Caco-2 (cell line): ENCODE data around the gene PKD1L1. TPM values are rescaled to one million over a fixed set of nuclear protein-coding genes. Genes with fewer than 3 reads are reported as not detected.

Source experiments
- BruUV-seq: library from RNA; stranded (reverse); fragments of 400-500 nt; replicated peaks from 2 replicates; lab custom pipeline; 2021; lab: Mats Ljungman, UMichigan
- CTCF ChIA-PET: fragments of 300-600 bp; sonication (Branson Sonifier 250); formaldehyde crosslinking; loops from one replicate; lab custom pipeline; 2022; ENCODE audit warnings: antibody characterized with exemption; lab: Charles Lee
- POLR2A ChIA-PET: fragments of 300-600 bp; sonication (Branson Sonifier 250); formaldehyde crosslinking; loops from one replicate; lab custom pipeline; 2022; ENCODE audit warnings: antibody characterized with exemption; lab: Charles Lee
- DNase-seq, 2 experiments: peaks; one replicate each; pipeline versions ENCODE4 v3.0.0 to v3.0.0-alpha.2; 2020 to 2022
- H3K27me3 ChIP-seq: replicated peaks from 2 replicates; pipeline ENCODE4 v1.6.0; 2011; ENCODE audit warnings: low read length; ENCODE audit not compliant: control insufficient read depth, insufficient read depth
- H3K36me3 ChIP-seq: 2 replicates; pipeline ENCODE4 v1.5.1; 2011; ENCODE audit warnings: low read length; ENCODE audit not compliant: control insufficient read depth, insufficient read depth
- H3K4me1 ChIP-seq: fragments of 250-450 bp; sonication (Bioruptor Pico); 2 replicates; pipeline ENCODE4 v1.5.1; 2020; ENCODE audit warnings: mild to moderate bottlenecking
- H3K4me3 ChIP-seq: 2 replicates; pipeline ENCODE4 v1.5.1; 2011; ENCODE audit warnings: low read depth, mild to moderate bottlenecking, control low read depth, low read length
- H3K9me3 ChIP-seq: fragments of 250-450 bp; sonication (Bioruptor Pico); 2 replicates; pipeline ENCODE4 v1.5.1; 2020; ENCODE audit warnings: mild to moderate bottlenecking, moderate library complexity
- H3K27ac Mint-ChIP-seq: one replicate; pipeline ENCODE4 v1.8.0; 2022; ENCODE audit warnings: mixed read lengths; ENCODE audit not compliant: unreplicated experiment
- H3K27me3 Mint-ChIP-seq: one replicate; pipeline ENCODE4 v1.8.0; 2022; ENCODE audit warnings: mixed read lengths; ENCODE audit not compliant: insufficient read depth, unreplicated experiment
- H3K36me3 Mint-ChIP-seq: one replicate; pipeline ENCODE4 v1.8.0; 2022; ENCODE audit warnings: mild to moderate bottlenecking, mixed read lengths; ENCODE audit not compliant: insufficient read depth, unreplicated experiment
- H3K4me1 Mint-ChIP-seq: one replicate; pipeline ENCODE4 v1.8.0; 2022; ENCODE audit warnings: low read depth, mixed read lengths; ENCODE audit not compliant: unreplicated experiment
- H3K4me3 Mint-ChIP-seq: one replicate; pipeline ENCODE4 v1.8.0; 2022; ENCODE audit warnings: mild to moderate bottlenecking, moderate library complexity, mixed read lengths; ENCODE audit not compliant: unreplicated experiment
- H3K9me3 Mint-ChIP-seq: one replicate; pipeline ENCODE4 v1.8.0; 2022; ENCODE audit warnings: mixed read lengths; ENCODE audit not compliant: unreplicated experiment
- intact Hi-C: fragments of 100-400 bp; cut with micrococcal nuclease; formaldehyde crosslinking; loops from one replicate; pipeline ENCODE4 v1.10.0; 2022; ENCODE audit not compliant: unreplicated experiment
- total RNA-seq: library from RNA; stranded (reverse); gene quantifications from 2 replicates; pipeline ENCODE4 v1.2.3, GENCODE V29; 2022
- TF ChIP-seq, protein P1 (sequence below), 2 experiments: fragments of 200-600 bp in 1 of 2; IDR thresholded peaks; 1 replicate in 1 of 2; 2 replicates in 1 of 2; pipeline versions ENCODE4 v1.5.1 to v1.8.0; 2011 to 2022; ENCODE audit warnings: antibody characterized with exemption in 1 of 2, control low read depth in 1 of 2, inconsistent platforms in 1 of 2, low read depth in 1 of 2, low read length in 1 of 2, mild to moderate bottlenecking in 1 of 2, moderate library complexity in 1 of 2; ENCODE audit not compliant: insufficient read depth in 1 of 2, severe bottlenecking in 1 of 2, unreplicated experiment in 1 of 2

Gene PKD1L1
- total RNA-seq, 1 experiment from 2014 or later = 0.25 TPM

DNA sequence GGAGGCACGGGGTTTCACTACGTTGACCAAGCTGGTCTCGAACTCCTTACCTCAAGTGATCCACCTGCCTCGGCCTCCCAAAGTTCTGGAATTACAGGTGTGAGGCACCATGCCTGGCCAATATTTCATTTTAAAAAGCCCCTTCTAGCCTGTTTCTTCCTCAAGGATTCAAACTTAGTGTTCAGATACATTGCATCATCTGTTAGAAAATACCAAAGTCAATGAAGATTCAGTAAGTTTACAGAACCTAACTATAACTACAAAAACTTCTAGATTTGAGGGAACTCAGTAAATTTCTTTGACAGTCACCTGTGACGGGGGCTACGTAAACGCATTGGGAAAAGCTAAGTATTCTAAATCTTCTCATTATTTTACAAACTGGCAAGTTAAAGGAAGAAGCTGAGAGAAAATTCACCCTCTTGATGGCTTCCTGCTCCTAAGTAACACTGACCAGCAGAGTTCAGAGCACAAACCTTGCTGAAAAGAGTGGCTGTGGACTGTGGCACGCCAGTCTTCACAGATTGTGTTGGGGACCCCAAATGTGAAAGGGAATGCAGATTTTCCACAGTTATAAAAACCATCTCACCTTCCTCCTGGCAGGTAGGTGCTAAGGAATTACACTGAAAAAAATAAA is 162.2 kb downstream of the PKD1L1 start:
- DNase-seq = no peak
- ChIA-PET POLR2A (interaction anchor here (1.3 kb wide), 1 partner anchor 23 kb away, joined by 5 read pairs; no protein-coding TSS in a partner anchor), CTCF (interaction anchor here (1.3 kb wide), 1 partner anchor 23 kb away, joined by 8 read pairs; no protein-coding TSS in a partner anchor)
- H3K4me3 Mint-ChIP-seq = peak overlapping the region; percentile 25
- H3K27ac Mint-ChIP-seq = peak overlapping the region; percentile 95
- BruUV-seq = TSS peak; percentile 82
- peaks cover 12% of the 10 kb centered on the region for H3K36me3 Mint-ChIP-seq
- intact Hi-C loops = loop anchor here (1.0 to 2.0 kb wide), 2 partner anchors 8 to 23 kb away; no protein-coding TSS in a partner anchor
- H3K27me3 ChIP-seq = no peaks in the 10 kb centered on the region
- H3K4me3 ChIP-seq = no peak overlapping the region
- H3K4me1 Mint-ChIP-seq = peaks cover 39% of the 10 kb centered on the region
- peaks cover 56% of the 10 kb centered on the region for H3K4me1 ChIP-seq
- TF ChIP-seq, protein P1, sequence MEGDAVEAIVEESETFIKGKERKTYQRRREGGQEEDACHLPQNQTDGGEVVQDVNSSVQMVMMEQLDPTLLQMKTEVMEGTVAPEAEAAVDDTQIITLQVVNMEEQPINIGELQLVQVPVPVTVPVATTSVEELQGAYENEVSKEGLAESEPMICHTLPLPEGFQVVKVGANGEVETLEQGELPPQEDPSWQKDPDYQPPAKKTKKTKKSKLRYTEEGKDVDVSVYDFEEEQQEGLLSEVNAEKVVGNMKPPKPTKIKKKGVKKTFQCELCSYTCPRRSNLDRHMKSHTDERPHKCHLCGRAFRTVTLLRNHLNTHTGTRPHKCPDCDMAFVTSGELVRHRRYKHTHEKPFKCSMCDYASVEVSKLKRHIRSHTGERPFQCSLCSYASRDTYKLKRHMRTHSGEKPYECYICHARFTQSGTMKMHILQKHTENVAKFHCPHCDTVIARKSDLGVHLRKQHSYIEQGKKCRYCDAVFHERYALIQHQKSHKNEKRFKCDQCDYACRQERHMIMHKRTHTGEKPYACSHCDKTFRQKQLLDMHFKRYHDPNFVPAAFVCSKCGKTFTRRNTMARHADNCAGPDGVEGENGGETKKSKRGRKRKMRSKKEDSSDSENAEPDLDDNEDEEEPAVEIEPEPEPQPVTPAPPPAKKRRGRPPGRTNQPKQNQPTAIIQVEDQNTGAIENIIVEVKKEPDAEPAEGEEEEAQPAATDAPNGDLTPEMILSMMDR (IDR thresholded peaks at IDR 0.05; ENCODE audit: insufficient read depth in 1 of 2, low read depth in 1 of 2, low read length in 1 of 2, severe bottlenecking in 1 of 2, unreplicated experiment in 1 of 2) = no peak
- H3K9me3 Mint-ChIP-seq = peaks cover 2% of the 10 kb centered on the region
- no peaks in the 10 kb centered on the region for H3K9me3 ChIP-seq
- no peaks in the 10 kb centered on the region for H3K27me3 Mint-ChIP-seq
- H3K36me3 ChIP-seq = no peaks in the 10 kb centered on the region

DNA sequence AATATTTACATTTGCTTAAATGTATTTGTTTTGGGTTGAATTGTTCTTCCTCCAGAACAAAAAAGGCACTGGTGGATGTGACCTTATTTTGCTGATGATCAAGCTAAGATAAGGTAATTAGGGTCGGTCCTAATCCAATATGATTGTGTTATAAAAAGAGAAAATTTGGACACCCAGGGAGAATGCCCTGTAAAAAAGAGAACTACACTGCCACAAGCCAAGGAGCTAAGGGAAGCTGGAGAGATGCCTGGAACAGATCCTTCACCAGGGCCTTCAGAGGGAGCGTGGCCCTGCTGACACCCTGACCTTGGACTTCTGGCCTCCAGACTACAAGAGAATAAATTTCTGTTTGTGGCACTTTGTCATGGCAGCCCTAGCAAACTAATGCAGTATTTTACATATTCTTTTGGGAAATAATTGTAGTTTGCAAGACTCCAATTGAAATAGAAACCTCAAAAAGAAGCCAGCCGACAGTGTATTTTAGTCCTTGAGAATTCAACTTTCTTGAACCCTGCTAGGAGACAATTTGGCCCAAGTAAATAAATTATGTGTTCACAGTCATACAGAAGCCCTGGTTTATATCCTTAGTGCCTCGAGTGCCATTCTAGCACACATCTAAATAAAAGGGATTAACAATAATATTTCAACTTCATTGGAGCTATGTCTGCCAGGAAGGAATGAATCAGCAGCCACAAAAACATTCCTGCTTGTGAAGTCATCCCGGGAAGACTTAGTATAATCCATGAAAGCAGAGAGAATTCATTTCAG is 164.6 kb downstream of the PKD1L1 start:
- no peaks in the 10 kb centered on the region for H3K9me3 ChIP-seq
- BruUV-seq = no TSS peak
- H3K4me3 Mint-ChIP-seq = no peak overlapping the region
- H3K36me3 Mint-ChIP-seq = peaks cover 12% of the 10 kb centered on the region
- POLR2A ChIA-PET = interaction anchor here (1.0 kb wide), 1 partner anchor 20 kb away, joined by 3 read pairs; no protein-coding TSS in a partner anchor
- no peak overlapping the region for H3K4me3 ChIP-seq
- no peaks in the 10 kb centered on the region for H3K27me3 ChIP-seq
- H3K36me3 ChIP-seq = no peaks in the 10 kb centered on the region
- peaks cover 55% of the 10 kb centered on the region for H3K4me1 Mint-ChIP-seq
- DNase-seq = no peak
- intact Hi-C loops = no loop called here
- no peaks in the 10 kb centered on the region for H3K9me3 Mint-ChIP-seq
- peaks cover 78% of the 10 kb centered on the region for H3K4me1 ChIP-seq
- CTCF ChIA-PET = interaction anchor here (0.6 to 1.2 kb wide), 3 partner anchors 12 to 71 kb away, joined by 3 read pairs; no protein-coding TSS in a partner anchor
- H3K27ac Mint-ChIP-seq = peak overlapping the region; percentile 95
- H3K27me3 Mint-ChIP-seq = no peaks in the 10 kb centered on the region
- TF ChIP-seq, protein P1 (IDR thresholded peaks at IDR 0.05; ENCODE audit: insufficient read depth in 1 of 2, low read depth in 1 of 2, low read length in 1 of 2, severe bottlenecking in 1 of 2, unreplicated experiment in 1 of 2) = no peak

DNA sequence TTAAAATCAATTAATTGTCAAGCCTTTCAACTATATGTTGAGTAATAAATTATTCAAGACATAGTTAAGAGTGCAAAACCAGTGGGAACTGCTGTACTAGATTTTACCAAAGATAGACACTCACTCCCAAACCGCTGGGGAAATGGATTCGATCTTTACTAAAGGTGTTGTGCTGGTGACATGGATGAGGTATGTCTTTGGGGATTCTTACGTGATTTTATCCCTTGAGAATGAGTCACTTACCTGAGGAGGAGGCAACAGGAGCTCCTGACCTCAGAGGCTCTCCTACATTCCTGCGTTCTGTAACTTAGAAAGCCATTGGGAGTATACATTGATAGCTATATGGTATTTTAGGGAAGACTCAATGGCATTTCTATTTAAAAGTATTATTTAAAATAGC is 165.5 kb downstream of the PKD1L1 start:
- Mint-ChIP-seq H3K4me3 (peak overlapping the region; percentile 7), H3K27ac (peak overlapping the region; percentile 68), H3K9me3 (no peaks in the 10 kb centered on the region), H3K27me3 (no peaks in the 10 kb centered on the region), H3K36me3 (peaks cover 12% of the 10 kb centered on the region), H3K4me1 (peaks cover 62% of the 10 kb centered on the region)
- Histone ChIP-seq H3K4me3 (no peak overlapping the region), H3K4me1 (peaks cover 85% of the 10 kb centered on the region), H3K36me3 (no peaks in the 10 kb centered on the region), H3K9me3 (no peaks in the 10 kb centered on the region), H3K27me3 (no peaks in the 10 kb centered on the region)
- intact Hi-C loops = no loop called here
- no TSS peak for BruUV-seq
- DNase-seq = no peak
- POLR2A ChIA-PET = no interaction called here
- CTCF ChIA-PET = interaction anchor here (0.6 to 0.7 kb wide), 2 partner anchors 23 to 70 kb away, joined by 3 read pairs; no protein-coding TSS in a partner anchor
- TF ChIP-seq, protein P1 (IDR thresholded peaks at IDR 0.05; ENCODE audit: insufficient read depth in 1 of 2, low read depth in 1 of 2, low read length in 1 of 2, severe bottlenecking in 1 of 2, unreplicated experiment in 1 of 2) = no peak
